NCI-H1092 (cell line): Measurements from ENCODE around the gene MRRF.

Experiments
- DNase-seq: peaks from one replicate; lab custom pipeline; 2025; lab: John Stamatoyannopoulos, UW

The MRRF gene, protein sequence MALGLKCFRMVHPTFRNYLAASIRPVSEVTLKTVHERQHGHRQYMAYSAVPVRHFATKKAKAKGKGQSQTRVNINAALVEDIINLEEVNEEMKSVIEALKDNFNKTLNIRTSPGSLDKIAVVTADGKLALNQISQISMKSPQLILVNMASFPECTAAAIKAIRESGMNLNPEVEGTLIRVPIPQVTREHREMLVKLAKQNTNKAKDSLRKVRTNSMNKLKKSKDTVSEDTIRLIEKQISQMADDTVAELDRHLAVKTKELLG

DNA sequence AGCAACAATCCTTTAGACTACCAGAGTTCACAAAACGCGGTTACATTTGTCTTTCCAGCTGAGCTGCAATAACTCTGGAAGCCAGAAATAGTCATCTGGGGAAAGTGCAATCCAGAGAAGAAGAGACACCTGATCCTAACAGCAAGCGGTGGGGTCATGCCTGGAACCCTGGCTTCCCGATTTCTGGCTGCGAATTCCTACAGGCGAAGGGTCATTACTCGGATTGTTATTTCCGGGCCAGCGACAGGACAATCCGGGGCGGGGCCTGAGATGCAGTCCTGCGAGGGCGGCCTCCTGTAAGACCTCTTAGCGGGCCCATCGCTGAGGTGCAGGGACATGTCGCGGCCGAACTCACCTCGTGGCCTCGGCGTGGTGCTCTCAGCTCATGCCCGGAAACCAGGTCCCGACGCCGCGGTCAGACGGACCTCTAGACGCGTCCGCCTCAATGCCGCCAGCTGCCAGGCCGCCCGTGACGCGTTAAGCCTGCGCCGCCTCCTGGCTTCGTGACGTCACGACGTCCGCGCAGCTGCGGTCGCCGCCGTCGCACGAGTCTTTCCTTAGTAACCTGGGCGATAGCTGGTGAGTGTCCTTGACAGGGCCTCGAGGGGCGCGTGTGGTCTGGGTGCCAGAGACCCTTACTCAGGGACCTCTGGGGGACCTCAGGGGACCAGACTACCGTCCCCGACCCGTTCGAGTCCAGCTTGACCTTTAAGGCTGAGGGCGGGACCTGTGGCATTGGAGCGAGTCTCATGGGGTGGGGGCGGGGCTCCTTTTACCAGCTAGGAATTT is at the start of gene MRRF, which contains the start of gene RBM18:
MRRF (plus strand) TSS at position 523 of the 789 bp plus-strand sequence. CDS start 6,010 bp downstream, outside the sequence.
RBM18 (minus strand) TSS at position 481 of the 789 bp plus-strand sequence. CDS start 3,348 bp downstream, outside the sequence.
- DNase-seq, result peak; percentile 84

DNA sequence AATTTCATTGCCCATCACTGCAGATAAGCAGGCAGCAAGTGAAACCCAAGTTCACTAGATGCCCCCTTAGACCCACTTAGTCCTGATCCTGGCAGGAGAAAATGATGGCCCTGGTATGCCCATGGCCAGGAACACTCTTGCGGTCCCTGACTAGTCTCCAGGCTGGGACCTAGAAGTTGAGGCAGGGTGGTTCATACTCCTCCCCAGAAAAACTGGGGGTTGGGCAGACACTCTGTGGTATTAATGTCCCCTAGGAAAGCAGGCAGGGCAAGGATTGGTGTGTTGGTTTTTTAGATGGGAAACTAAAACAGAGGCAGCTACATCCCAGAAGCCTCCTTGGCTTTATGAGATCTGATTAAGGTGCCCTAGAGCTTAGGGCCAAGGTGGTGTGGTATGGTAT is 49.0 kb upstream of the MRRF start:
- no peak for DNase-seq

DNA sequence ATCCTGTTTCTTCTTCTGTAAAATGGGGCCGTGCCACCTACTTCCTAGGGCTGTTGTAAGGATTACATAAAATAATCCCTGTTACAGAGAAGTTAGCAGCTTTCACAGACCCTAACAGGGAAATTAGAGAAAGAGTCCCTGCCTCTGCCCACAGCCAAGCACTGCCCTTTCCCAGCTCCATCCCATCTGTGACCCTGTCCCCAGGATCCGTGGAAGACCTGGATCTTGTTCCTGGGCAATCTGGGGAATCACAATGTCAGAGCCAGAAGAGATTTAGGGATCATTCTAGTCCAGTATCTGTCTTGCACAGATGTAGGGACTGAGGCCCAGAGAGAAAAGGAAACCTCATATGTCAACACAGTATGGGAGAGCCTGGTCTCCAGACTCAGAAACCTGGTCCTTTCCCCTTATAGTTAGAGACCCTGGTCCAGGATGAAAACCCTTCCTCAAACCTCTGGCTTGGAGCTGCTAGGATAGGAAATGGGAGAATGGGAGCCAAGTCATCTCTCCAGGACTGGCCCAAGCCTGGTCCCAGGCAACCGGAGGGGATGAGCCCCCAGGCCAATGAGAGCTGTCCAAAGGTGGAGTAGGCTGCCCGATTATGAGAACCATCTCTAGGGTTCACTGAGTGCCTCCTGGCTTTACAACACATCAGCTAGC is 48.4 kb upstream of the MRRF start:
- no peak for DNase-seq

DNA sequence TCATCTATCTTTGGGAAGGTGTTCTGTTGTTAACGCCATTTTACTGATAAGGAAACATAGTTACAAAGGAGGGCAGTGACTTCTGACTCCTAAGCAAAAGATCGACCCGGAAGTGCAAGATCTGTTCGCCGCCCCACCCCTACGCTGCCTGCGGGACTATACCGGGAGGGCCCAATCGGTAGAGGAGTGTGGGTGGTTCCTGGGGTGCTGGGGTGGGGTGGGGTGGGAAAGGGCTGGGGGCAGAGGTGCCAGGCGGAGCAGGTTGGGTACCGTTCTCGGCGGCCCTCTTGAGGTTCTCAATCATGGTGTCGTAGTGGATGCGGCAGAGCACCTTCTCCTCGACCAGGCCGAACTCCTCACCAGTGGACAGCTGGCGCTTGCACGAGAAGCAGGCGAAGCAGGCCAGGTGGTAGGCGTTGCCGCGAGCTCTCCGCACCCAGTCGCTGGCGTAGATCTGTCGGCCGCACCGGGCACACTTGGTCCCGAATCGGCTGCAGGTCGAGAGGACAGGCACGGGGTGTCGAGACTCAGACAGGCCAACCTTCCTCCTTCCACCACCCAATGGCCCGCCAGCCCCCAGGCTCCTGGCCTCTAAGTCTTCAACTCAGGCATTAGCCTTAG is 47.8 kb upstream of the MRRF start:
- DNase-seq, result no peak

DNA sequence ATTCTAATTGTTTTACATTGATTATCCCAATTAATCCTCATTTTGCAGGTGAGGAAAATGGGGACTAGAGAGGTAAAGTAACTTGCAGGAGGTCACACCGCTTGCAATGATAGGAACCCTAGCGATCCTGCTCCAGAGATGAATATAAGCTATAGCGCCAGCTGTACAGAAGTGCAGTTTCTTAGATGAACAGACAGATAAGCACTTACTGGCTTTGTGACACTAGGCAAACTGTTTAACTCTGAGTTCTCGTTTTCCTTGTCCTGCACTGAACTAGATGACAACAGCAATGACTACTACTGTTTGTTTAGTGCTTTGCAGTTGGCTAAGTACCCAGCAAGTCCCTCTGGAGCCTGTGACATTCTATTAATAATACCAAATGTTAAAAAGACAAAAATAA is 47.0 kb upstream of the MRRF start:
- no peak for DNase-seq

DNA sequence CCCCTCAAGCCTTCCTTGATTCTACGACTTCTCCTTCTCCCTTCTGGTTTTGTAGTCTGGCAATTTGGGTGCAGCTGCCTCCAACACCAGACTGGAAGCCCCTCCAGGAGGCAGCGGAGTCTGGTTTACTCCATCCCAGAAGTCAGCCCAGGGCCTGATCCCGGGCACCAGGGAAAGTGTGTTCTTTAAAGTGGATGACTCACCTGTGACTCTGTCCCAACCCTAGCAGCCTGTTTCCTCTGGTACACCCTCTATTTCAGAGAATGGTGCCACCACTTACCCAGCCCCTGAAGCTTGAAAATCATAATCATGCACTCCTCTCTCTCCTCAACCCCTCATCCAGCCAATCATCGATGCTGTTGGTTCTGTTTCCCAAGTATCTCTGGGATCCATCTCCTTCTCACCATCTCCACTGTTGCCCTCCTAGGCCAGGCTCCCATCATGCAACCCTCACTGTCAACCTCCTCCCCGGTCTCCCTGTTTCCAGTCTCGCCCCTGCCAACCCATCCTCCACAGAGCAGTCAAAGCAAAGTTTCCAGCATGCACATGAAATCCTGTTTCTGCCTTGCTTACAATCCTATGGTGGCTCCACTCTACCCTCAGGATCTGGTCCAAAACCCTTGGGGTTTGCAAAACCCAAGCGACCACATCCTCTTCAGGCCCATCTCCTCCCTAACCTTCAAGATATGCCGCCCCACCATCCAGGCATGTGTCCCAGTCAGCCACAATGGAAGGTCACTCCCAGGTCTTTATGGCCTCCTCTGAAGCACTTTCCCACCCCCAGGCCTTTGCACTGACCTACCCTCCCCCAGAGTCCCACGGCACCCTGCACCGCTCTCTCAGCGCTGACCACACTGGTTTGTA is 46.4 kb upstream of the MRRF start:
- DNase-seq, result no peak

DNA sequence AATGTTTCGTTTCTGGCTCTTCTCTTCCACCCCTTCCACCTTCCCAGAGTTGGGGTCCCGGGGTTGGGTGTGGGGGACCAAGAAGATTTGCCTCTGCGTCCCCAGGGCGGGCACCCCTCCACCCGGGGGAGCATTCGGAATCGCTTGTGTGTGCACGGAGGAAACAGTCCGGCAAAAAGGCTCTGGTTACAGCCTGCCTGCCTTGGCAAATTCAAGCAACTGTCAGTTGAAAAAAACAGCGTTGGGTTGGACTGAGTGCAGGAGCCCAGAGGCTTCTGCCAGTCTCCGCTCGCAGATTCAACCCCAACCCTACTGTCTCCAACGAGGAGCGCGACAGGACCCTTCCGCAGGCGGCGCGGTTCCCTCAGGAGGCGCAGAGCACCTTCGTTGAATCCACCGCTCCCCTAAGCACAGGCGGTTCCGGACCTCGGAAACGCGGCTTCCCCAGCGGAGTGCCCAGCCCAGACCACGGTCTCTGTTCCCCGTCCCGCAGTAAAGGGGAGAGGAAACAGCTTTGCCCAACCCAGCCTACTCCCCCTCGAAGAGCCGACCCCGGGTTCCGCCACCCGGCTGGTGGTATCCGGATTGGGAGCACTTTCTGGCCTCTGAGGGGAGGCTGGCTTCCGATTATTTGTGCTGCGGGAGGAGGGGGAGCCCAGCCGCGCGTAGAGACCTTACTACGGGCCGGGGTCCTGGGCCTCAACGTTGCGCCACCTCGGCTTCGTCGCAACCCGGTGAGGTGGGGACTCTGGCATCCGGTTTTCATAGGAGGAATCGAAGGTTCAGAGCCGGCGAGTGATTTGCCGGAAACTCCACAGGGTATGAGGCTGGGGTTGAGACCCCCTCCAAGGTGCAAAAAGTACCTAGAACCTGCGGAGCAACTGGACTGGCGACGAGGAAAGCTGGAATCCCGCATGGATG is 45.5 kb upstream of the MRRF start:
- DNase-seq, result no peak

DNA sequence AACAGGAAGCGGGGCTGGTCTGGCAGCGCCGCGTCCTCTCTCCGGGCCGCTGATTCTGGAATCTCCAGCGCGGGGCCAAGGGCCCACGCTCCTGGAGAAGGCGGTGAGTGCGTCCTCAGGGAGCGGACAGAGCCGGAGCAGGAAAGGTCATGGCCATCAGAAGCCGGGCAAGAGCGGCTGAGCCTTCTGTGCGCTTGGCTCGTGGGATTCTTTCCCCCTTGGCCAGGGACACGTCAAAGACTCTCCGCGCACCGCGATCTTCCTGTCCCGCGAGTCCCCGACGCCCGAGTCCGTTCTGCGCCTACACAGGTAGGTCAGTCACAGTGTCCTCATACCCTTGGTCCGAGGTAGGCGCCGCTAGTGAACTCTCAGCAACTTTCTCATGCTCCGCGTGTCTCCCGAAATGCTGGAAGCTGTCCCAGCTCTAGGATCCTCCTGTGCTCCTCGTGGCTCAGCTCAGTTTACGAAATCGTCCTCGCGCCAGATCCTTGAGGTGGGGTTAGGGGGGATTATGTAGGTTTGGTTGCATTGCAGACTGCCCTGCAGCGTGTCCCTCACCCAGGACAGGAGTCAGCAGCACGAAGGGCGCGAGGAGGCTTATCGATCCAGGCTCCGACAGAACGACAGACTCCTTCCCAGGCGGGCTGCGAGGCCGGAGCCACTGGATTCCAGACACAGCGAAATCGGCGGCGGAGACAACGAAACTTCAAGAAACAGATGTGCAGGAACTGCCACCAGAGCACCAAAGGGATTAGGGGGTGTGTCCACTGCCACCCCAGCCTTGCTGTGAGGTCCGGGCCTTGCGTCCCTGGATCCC is 44.6 kb upstream of the MRRF start:
- DNase-seq, result no peak

DNA sequence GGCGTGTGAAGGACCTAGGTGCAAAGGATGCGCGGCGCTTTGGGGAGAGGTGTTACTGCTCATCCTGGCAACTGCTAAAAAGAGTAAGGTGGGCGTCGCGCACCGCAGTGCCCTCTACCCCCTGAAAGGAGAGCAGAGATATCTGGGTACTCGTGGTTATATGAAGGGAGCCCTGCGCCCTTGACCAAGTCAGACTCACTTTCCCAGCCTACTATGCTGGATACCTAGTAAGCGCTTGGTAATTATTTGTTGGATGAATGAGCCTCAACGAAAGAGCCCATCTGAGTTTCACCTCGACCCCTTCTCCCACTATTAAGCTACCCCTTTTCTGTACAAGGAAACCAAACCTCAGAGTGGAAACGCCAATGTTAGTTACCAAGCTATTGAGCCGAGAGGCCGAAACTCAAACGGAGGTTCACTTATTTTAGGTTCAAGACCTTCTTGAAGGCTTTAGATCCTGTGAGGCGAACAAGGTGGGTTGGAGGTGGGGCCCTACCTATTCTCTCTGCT is 44.0 kb upstream of the MRRF start:
- no peak for DNase-seq

DNA sequence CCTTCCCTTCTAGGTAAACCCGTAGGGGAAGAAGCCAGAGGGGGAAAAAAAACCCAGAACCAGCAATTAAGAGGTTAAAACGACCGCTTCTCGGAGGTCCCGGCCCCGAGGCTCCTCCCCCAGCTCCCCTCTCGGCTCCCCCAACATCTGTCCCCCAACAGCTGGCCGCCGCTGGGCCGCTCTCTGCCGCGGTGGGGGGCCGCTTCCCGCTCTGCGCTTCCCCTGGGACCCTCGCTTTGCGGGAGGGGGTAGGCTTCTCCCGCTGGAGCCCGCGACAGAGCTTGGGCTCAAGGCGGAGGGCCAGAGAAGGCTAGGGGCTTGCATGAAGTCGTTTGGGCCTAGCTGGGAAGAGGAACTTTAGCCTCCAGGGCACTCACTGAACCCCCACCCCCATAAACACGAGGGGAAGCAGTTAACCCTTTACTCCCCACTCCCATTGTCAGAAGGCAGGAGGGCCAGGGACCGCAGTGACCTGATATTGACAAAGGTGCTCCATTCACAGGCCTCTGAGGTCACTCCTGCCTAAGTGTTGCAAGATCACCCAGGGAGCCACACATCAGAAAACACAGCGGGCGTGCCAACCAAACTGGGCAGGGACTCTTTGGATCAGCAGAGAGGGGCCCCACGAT is 43.4 kb upstream of the MRRF start:
- DNase-seq, result no peak

DNA sequence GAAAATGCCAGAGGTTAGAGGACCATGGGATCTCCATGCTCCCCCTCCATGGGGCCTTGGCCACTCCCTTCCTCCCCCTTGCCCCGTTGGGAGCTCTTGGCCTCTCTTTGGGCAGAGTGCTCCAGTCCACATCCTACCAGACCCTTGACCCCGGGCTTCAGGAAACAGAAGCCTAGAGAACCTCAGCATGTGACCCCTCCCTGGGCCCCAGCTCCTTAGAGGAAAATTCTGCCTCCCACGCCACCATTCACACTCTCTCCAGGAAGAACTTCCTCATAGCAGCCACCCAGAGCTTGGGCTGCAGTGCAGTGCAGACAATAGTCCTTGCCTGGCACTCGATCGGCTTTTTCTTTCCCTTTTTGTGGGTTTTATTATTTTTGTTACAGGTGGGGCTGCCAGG is 41.9 kb upstream of the MRRF start:
- no peak for DNase-seq

DNA sequence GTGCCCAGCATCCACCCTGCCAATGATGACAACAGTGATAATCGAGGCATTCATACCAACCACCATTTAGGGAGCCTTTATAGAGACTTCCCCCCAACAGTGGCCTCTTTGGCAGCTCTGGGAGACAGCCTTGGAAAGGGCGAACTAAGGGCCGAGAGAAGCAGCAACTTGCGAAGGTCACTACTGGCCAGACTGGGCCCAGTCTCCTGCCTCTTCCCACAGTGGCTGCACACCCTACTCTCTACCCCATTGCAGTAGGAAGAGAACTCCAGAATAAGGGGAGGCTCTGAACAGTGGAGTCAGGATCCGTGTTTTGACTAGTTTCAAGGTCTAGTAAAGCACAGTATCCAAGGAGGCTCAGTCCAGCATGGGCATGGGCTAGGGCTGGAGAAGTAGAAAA is 41.2 kb upstream of the MRRF start:
- no peak for DNase-seq

DNA sequence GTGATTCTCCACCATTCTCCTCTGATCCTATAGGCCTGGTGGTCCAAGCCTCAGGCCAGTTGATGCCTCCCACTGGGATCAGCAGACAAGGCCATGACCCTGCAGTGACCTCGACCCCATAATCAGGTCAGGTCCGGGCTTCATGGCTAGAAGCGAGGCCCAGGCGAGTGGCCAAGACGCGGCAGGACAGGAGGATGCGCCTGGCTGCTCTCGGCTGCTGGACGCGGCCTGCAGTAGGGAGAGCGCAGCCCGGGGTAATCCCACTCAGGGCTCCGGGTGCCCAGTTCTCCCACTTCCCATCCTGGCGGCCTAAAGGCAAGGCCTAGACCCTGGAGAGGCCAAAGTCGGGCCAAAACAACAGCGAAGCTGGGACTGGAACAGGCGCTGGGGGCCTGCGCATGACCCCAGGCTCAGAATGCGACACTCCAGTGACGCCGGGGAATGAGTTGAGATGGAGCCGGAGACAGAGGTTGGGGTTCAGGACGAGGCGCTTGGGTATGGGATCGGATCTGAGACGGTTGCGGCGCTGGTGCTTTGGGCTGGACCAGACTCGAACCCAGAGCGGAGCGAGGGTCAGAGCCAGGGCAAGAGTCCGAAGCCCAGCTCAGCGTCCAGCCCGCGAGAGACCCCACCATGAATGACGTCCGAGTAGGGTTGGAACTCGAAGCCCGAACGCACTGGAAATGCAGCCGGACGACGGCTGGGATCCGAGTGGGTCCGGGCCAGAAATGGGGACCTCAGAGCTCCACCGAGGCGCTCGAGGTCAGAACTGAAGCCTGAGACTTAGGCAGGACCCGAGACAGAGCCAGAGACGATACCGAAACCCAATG is 39.2 kb upstream of the MRRF start:
- no peak for DNase-seq

DNA sequence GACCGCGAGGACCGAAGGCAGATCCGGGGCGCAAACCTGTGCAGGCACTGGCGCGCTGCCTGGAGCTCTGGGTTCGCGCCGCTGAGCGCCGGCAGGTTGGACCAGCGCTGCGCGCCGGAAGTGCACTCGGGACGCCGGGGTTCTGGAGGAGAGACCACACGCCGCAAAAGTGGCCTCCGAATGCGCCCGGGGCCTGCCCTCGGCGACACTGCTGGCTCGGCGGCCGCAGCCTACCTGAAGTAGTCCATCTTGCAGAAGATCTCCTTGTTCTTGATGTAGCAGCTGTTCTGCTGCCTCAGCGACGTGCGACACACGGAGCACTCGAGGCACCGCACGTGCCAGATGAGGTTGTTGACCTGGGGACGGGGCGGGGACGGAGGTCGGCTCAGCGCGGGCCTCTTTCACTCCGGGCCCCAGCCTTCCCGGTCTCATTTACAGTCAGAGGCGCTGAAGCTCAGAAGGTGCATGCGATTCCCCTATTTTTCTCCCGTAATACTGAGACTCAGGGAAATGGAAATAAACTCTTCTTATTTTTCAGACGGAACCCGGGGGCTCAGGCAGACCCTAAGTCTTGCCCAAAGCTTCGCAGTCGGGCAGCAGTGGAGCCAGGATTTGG is 38.4 kb upstream of the MRRF start:
- no peak for DNase-seq

DNA sequence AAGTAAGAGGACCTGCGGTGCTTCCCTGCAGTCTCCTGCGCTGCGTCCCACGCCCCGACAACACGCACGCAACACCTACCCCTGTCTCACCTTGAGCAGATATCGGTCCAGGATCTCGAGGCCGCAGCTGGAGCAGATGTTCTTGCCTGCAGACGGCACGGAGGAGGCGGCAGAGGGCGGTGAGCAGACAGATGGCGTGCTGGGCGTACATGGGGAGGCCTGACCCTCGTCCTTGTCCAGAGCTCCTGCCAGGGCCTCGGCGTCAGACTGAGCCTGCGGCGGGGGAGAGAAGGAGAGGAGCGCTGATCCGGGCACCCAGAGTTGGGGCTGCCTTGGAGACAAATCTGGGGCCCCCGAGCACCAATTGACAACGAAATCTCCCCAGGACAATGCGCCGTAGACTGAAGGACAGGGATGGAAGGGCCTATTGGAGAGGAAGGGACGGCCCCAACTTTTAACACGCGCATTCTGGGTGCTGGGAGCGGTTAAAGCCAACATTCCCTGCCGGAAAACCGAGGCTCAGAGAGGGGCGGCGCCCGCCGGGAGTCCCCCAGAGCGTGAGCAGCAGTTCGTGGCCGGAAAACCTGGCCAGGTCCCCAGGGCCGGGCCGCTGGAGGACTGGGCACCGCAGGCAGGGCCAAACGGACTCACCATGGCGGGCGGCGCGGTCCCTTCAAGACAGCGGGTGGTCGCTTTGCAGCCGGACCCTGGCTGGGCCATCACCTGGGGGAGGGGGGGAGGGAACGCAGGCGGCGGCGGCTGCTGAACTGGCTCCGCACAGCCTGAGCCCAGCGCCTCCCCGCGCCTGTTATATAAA is 37.7 kb upstream of the MRRF start:
- DNase-seq, result no peak

DNA sequence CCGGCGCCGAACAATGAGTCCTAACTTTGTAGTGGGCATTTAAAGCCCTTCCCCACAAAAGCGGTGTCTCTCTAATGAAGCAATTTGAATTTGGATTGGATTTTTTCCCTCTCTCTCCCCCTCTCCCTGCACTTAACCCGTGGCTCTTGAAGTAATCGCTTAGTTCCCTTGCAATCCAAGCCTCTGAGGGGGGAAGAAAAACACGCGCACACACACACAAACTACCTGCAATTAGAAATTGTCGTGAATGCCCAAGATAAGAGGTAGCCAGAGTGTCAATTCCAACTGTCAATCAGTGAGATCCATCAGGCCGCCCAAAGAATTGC is 37.1 kb upstream of the MRRF start:
- no peak for DNase-seq

DNA sequence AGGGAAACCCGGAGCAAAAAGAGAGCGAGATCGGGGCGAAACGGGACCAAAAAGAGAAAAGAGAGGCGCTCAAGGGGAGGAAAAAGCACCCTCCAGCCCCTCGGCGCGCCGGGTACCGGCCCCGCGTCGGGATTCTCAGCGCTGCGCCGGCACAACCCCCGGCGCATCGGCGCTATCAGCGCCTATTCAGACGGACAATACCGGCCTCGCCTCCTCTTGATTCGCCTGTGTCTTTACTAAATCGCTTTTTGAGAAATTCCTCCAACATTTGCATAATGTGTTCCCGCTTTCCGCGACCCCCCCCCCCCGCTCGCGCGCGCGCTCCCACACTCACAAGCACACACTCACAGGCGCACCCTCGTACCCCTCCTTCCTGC is 36.5 kb upstream of the MRRF start:
- DNase-seq, result no peak
